SKM-1 treated with dmso at 0.1 percent for 144 hours (cell line): Measurements from ENCODE around the gene SHROOM3.
A peak's percentile ranks its signal among the peaks of the same experiment; 100 is the strongest.
"Not testable (repeated sequence)": the region's sequence is repeated elsewhere in the genome, so short reads cannot be mapped to it uniquely, and the experiment has no call there.

Experiments used
- DNase-seq: peaks from one replicate; lab custom pipeline; 2025; ENCODE audit not compliant: unreplicated experiment; lab: John Stamatoyannopoulos, UW

The SHROOM3 gene

DNA sequence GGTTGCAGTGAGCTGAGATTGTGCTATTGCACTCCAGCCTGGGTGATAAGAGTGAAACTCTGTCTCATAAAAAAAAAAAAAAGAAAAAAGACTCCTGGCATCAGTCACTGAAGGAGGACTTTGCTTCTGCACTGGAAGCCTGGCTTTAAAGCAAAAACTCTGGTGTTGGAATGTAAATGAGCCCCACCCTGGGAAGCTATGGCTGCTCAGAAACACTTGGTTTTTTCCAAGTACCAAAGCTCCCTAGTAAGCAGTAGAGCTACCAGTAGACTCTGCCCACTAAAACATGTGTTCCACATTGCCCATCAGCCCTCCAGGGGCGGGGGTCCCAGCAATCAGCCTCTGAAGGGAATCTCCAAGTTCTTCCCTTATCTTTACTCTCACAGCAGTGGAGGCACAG, 154.4 kb downstream of the SHROOM3 start:
- DNase-seq: no peak

DNA sequence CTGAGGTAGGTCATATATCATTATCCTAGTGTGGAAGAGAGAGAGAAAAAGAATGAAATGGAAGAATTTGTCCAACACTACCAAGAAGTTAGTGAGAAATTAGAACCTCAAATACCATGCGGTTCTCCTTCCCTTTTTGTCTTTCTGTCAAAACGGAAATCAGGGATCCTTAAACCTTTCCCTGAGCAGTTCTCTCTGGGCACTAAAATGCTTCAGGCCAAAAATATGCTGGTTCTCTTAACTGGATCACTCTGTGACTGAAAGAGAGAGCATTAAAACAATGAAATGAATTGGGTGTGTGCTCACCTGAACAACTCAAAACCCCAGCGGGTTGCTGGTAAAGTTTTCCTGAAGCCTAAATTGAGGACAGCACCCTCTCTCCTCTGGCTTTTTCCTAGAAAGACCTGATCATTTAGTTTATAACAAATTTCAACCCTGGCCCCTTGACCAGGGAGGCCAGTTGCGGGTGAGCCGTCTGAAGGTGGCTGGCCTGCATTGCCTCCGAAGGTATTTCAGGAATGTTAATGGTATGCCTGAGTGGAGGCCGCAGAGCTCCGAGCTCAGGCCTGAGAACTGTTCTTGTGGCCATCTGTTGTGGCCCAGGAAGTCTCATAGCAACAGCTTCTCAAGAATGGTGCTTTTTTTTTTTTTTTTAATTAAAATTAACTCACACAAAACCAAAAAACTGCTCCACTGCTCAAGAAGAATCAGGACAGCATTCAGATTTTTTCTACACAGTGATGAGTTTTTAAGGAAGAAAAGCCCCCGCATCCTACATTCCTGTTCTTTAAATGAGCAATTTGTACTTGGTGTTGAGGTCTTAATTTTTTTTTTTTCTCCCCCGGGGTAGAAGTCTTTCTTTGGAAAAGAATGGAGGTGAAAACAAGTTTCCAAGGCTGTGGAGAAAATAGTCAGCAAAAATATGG, 155.1 kb downstream of the SHROOM3 start:
- no peak for DNase-seq

DNA sequence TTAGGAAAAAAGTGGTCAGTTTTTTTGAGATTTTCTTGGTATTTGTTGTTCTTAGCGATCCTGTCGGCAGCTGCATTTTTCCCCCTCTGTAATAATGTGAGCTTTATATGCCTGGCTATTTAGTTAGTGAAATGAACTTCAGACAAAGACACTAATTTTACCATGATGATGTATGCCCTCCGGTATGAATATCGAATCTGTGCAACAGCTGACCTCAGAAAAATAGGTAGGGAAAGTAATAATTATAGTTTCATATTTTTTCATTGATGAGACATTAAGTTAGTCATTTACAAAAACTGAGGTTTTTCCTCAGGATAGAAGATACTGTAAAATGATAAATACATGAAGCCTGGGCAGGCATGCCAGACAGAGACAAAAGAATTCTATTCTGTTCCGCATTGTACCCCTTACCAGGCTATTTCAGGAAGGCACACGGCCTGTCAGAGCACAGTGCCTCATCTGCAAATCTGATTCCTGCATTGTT, 155.8 kb downstream of the SHROOM3 start:
- no peak for DNase-seq

DNA sequence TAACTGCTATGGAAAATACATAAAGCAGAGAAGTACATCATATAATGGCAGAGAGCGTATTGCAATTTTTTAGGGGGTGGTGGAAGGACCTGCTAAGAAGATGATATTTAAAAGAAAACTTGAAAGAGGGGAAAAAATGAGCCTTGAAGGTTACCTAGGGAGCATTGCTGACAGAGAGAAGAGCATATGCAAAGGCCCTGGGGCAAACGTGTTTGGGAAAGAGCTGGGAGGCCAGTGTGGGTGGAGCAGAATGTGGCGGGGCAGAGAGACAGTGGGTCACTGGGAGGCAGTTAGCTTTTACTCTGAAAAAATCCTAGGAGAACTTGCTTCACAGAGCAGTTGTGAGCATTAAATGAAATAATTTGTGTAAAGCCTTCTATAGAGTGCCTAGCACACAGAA, 157.0 kb downstream of the SHROOM3 start:
- DNase-seq: no peak

DNA sequence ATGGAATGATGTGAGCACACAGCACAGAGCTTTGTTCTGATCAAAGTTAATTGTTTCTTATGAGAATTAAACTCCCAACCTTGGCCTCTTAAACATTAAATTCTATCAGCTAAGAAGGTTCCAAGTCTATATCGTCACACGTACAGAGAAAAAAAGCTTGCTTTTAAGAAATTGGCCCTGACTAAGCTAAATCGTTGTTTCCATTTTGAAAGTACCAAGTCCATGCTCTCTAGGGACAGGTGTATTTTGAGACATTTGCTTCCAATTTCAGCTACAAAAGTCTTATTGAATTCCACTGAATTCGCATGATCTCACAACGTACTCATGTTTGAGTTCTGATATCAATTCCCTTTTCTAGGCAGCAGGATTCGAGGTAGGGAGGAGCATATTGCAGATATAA, 157.4 kb downstream of the SHROOM3 start:
- DNase-seq: no peak

DNA sequence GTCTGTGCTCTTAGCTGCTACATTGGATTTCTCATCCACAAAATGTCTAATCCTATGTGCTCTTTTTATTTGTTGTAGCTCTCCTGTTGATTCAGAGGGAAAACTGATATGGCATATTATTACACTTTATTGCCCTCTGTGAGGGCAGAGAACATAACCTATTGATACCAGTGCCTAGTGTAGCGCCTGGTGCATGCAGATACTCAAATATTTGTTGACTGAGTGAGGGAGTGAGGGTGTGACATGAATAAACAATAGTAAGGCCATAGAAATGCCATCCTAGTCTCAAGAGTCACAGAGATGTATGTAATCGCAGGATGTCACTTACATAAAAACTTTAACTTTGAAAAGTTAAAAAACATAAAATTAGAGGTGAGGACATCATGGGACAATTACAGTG, 159.1 kb downstream of the SHROOM3 start:
- DNase-seq: no peak

DNA sequence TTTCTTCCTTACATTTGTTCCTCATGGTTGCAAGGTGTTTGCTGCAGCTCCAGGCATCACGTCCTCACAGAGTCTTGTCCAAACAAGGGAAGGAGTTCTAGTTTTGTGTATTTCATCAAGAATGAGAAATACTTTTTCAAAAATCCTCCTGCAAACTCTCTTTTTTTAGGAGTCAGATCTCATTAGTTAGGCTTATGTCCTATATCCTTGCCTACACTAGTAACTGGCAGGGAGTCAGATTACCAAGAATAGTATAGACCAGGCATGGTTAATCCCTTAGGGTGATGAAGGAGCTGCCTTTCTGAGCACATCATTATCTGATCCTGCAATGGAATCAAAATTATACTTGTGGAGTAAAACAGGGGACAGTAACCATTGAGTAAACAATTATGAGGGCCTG, 160.4 kb downstream of the SHROOM3 start:
- DNase-seq: no peak

DNA sequence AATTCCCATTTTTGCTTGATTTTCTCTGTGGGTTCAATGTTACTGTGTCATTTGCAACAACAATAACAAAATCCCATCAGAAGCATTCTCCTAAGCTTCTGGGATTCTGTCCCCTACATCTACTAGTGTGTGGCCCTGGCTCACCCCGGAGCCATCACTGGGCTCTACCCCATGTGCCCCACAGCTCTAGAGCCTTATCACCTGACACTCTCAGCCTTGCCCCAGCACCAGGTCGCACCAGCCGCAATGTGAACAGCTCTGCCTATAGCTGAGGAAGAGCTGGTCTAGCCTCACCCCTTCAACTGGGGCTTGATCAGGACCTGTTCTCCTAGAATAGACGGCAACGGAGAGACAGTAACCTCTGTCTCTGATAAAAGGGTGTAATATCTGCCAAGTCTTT, 161.7 kb downstream of the SHROOM3 start:
- DNase-seq: no peak

DNA sequence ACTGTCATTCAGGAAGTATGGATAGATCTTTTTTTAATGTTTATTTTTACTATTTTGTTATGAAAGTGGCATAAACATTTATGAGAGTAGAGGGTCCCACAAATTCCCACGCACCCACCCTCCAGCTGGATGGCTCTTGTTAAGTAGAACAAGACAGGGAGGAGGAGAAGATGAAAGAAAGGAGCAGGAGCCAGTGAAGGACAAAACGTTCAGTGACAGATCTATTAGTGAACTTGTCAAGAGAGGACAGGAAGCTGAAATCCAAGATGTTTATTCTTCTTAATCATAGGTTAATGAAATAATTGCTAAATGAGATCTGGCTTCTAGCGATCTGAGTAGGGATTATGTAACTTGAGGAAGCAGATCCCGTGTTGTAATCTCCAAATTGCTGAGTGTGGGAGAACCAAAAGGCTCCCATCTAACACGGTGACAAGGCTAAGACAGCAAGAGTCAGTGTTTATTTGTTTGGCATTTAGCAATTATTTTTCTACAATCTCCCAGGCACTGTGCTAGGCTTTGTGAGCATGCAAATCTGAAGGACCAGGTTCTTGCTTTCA, 162.5 kb downstream of the SHROOM3 start:
- no peak for DNase-seq

DNA sequence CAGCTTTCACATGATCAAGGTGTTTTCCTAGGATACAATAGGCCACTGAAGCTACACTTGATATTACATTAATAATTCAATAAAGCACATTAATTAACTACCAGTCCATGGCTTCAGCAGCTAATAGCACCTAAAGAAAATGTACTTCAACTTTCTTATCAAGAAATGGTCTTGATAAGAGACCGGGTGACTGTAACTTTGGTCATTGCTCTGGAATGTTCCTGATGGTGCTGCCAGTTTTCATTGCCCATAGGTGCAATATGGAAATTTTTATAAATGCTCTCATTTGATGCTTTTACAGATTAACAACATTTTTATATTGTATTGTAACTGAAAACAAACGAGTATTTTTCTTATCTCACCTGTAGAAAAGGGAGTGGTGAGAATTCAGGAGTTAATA, 165.4 kb downstream of the SHROOM3 start:
- DNase-seq: no peak

DNA sequence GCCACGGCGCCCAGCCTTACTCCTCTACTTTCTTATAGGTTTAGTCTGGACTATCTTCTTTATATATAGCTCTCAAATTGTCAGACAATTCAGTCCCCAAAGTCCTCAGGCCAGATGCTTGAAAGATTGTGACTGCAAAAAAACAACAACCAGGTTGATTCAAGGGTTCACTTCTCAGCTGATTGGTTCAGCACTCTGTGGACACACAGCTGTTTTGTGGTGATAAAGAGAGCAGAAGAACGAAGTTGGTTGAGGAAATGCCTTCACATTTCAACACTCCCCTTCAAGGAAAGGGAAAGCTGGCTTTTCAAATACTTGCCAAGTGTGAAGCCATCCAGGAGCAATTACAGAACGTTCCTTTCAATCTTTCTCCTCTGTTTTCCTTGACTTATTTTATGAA, 166.8 kb downstream of the SHROOM3 start:
- DNase-seq: peak; percentile 60

DNA sequence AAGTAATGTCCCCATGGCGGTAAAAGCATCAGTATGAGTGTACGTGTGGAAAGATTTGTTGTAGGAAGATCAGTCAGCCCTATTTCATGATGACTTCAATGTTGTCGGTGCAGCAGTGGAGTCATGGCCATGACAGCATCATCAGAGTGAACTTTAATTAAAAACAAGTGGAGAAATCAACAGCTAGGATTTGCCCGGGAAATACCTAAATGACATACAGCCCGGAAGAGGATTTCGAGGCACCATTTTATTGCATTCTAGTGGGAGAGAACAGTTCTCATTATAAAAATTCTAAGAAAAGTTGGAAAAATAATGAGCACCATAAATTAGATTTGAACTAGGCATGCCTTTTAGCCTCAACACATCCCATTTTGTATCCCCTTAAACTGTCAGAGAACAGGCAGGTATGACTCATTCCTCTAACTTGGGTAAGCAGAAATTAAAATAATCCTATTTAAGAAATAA, 170.1 kb downstream of the SHROOM3 start:
- DNase-seq: no peak

DNA sequence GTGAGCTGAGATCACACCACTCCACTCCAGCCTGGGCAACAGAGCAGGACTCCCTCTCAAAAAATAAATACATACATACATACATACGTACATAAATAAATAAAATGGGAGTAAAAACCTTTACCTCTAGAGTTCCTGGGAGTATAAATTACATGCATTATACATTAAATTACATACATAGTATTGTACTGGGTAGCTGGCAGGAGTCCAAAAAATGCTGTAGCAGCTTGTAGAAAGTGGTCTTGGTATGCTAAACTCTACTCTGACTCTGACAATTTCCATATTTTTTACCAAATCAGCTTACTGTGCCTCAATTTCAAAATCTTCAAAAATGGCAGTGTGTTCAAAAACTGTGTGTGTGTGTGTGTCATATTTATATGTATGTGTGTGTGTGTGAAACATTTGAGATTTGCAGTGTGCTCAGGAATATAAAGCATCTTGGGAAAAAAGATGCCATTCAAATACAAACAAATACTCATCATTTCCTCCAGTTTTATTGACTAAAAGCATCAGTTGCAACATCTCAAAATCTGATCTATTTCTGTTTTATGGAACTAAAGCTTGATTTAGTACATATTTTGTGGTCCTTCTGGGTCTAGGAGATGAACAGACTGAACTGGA, 171.7 kb downstream of the SHROOM3 start:
- DNase-seq: no peak

DNA sequence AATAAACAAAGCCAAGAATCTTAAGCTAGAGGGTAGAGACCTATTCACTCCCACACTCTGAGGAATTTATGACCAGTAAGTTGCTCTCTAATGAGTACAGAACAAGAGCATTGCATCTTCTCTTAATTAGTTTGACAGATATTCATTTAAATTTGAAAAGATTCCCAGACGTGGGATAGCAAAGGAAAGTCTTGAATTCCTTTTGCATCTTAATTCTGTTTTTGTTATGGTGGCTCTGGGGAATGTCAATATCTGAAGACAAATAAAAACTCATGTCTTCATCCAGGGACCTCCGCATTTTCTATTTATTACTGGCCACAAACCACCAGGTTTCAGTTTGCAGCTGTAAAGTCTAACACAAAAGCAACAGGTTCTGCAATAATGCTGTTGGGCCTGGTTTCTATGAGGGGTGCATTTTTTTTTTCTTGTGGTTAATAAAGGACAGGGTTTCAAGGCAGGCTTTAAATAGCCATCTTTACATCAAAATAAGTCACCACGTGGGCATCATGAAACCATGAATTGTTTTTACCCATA, 172.3 kb downstream of the SHROOM3 start:
- no peak for DNase-seq

DNA sequence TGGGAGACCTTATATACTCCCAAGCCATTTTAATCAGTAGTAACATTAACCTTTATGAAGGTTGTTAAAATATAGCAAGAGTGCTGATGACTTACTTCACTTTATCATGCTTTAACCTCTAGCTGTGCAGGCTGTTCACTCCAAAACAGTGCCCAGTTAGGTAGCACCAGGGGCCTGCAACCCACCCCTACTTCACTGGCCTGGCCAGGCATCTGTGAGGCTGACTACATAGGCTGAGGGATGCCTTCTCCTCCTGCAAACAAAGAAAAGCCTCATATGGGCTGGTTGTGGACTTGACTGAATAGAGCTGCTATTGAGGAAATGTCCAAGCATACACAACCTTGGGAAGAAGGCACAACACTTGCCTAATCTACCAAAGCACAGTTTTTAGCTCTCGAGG, 172.8 kb downstream of the SHROOM3 start:
- DNase-seq: no peak

DNA sequence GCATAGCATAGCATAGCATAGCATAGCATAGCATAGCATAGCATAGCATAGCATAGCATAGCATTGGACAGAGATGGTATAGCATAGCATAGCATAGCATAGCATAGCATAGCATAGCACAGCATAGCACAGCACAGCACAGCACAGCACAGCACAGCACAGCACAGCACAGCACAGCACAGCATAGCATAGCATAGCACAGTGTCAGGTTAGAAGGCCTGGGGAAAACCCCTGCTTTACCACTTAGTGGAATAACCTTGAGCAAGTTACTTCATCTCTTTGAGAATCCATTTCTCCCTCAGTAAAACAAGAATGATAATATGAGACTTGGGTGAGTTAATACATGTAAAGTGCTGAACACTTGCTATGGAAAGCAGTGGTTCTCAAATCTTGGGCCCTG, 173.5 kb downstream of the SHROOM3 start:
- DNase-seq: not testable (repeated sequence)

DNA sequence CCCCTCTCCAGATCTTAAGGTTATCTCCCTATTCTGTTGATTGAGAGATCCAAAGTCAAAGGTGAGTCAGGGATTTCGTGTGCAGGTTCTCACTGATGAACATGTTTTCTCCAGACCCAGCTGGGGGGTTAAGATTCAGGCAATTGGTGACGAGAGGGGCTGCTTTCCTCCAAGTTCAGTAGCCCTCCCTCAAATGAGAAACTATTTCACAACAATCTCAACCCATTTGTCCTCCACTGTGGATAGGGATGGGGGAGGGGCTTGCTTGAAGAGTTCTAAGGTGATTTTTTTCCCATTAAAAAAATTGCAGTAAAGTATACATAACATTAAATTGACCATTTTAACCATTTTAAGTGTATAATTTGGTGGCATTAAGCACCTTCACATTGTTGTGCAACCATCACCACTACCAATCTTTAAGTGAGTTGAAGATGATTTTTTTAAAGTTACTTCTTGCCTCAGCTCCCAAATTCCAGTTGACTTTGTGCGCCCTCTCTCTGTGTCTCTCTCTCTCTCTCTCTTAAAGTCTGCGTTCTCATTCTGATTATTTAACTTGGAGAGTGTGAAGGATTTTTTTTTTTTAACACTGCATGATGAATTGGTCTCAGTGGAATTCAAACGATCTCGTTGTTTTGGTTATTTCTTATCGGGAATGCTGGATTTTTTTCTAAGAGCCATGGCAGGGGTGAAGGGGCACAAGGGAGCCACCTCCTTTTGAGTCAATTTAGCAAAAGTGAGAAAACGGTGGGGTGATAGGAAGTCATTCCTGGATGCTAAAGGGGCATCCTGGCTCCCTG, 175.9 kb downstream of the SHROOM3 start:
- DNase-seq: no peak

DNA sequence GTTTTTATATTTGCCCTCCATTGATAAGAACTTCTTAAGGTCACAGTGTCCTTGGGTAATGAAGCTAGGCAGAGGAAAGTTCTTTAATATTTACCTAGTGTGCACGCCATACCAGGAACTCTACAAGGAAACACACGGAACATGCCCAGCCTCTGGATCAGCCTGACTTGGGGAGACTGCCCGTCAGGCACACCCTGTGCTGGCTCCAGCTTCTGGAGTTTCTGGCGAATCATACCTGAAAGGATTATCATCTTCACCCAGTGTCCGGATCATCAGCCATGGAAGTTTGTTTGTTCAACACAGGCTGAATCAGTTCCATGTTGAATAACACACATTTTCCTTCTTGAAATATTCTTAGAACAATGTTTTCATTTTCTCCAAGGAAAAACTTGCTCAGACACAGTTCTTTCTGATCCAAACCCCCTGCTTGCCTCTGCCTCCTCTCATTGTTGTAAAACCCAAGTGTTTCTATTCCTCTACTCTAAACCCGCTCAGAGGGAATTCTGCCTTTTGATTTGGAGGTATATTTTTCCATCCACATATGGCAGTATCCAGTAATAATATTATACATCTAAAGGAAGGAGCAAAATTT, 176.7 kb downstream of the SHROOM3 start:
- DNase-seq: no peak

DNA sequence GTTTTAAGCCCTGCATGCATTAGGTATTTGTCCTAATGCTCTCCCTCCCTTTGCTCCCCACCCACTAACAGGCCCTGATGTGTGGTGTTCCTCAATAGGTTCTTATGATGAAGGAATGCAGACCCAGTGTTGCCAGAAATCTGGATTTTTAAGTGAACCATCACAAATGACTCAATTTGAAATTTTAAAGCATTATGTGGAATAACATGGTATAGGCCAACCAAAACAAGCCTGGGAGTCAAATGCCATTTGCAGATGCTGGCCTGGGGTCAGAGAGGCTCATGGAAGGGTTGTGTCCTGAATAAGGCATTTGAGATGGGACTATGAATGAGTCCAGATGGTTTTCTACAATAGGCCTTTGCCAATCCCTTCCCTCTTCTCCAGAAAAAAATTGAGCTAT, 179.6 kb downstream of the SHROOM3 start:
- DNase-seq: no peak

DNA sequence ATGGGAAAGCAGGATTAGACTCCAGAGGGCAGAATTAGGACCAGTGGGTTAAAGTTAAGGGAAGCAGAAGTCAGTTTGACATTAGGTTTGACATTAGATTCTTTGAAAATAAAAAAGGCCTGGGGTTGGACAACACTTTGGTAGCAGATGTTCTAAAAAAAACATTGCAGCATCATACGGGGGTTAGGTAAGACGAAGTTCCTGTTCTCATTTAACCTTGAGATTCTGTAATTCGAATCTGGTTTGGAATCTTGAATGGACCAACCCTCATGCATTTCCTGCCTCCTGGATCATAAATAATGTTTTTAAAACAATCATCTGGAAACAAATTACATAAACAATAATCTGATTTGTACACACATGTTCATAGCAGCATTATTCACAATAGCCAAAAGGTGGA, 181.0 kb downstream of the SHROOM3 start:
- DNase-seq: peak; percentile 30

DNA sequence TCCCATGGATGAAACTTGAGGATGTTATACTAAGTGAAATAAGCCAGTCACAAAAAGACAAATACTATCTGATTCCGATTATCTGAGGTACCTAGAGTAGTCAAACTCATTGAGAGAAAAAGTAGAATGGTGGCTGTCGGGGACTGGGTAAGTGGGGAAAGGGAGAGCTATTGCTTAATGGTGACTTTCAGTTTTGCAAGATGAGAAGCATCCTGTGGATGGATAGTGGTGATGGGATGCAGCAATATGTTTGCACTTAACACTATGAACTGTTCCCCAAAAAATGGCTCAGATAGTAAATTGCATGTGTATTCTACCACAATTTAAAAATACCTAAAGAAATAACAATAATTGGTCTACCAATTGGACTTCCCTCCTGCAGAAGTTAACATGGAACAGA, 181.5 kb downstream of the SHROOM3 start:
- DNase-seq: peak; percentile 9
